HG02763 (cell line): ENCODE measurements around the gene ZC3H12A.

ENCODE experiments used
- ATAC-seq: cut with Tn5 transposase; IDR thresholded peaks from one replicate; pipeline ENCODE4 v1.9.1; 2021; ENCODE audit warnings: mild to moderate bottlenecking, moderate library complexity; ENCODE audit not compliant: unreplicated experiment

ZC3H12A gene

DNA sequence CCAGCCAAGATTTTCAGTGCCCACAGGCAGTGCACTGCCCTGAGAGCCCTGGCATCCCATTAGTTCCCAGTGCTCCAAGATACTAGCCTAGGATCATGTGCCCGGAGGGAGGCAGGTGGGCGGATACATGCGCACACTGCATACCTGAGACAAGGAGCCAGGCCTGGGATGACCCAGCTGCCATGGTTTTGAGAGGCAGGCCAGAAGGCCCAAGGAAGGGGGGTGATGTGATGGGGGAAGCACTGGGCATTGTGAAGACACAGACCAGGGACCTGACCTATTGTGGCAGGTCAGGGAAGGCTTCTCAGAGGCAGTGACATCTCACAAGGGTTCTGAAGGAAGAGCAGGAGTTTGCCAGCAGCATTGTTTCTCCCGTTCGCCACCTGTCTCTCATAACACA, 3.6 kb downstream of the ZC3H12A start:
- no peak for ATAC-seq

- ATAC-seq = no peak
These were observed 4.1 kb downstream of the ZC3H12A start for GRCh38 chr1:37478451-37478881.

DNA sequence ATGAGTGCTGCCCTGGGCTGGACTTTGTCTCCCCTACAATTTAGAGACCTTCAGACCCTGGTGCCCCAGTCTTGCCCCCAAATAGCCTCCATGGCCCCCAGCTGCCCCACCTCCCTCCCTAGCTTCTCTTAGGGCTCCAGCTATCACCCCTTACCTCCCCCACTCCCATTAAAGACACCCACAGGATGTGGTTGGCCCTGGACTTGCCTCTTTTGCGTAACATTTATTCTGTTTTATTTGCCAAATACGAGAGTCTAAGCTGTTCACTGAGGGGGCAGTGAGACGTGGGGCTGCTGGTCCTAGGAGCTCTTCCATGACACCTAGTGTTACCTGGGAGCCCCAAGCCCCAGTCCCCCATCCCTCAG, 4.5 kb downstream of the ZC3H12A start:
- no peak for ATAC-seq

GRCh38 chr1:37479255-37480124, 5.1 kb downstream of the ZC3H12A start:
- no peak for ATAC-seq

- no peak for ATAC-seq
These were observed 5.7 kb downstream of the ZC3H12A start for GRCh38 chr1:37480125-37480466.

DNA sequence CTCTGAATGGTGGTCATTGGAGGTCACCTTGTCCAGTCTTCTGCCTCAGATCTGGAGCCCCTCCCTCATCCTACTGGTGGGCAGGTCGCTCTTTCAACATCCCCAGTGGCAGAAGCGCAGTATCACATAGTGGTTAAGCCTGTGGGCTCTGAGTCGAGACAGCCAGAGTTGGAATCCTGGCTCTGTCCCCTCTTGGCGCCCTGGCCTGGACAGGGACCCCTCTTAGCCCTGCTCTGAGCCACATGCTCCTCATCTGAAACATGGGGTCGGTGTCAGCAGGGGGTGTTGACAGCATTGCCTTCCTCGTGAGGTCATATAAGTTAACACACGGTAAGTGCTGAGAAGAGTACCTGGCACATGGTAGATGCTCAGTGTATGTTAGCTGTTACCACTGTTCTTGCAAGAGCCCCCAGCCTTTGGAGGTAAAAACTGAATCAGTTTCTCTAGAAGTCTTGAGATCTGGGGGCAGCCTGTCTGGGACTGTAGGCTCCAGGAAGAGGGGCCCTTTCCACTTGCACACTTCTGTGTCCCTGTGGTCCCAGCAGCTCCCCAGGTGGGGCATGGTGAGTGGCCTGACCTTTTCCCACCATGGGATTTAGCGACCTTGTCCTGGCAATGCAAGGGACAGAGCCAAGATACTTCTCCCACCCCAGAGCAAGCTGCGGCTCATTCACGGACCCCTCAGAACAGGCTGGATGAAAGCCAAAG, 6.4 kb downstream of the ZC3H12A start:
- ATAC-seq = no peak

- ATAC-seq = no peak
These were observed 7.1 kb downstream of the ZC3H12A start for GRCh38 chr1:37481289-37482003.

GRCh38 chr1:37482004-37482785, 7.8 kb downstream of the ZC3H12A start:
- ATAC-seq = no peak

DNA sequence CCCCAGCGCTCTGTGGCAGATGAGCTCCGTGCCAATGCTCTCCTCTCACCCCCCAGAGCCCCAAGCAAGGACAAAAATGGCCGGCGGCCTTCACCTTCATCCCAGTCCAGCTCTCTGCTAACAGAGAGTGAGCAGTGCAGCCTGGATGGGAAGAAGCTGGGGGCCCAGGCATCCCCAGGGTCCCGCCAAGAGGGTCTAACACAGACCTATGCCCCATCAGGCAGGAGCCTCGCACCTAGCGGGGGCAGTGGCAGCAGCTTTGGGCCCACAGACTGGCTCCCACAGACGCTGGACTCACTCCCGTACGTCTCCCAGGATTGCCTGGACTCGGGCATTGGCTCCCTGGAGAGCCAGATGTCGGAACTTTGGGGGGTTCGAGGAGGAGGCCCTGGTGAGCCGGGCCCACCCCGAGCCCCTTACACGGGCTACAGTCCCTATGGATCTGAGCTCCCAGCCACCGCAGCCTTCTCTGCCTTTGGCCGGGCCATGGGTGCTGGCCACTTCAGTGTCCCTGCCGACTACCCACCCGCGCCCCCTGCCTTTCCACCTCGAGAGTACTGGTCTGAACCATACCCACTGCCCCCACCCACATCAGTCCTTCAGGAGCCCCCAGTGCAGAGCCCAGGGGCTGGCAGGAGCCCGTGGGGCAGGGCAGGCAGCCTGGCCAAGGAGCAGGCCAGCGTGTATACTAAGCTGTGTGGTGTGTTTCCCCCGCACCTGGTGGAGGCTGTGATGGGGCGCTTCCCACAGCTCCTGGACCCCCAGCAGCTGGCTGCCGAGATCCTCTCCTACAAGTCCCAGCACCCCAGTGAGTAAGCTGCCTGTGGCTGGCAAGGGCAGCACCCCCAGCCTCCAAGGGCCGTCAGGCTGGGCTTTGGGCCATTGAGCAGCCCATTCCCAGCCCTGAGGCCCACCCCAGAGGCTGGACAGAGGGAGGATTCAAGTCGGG, 8.7 kb downstream of the ZC3H12A start:
- ATAC-seq = no peak

GRCh38 chr1:37483785-37484184, 9.4 kb downstream of the ZC3H12A start:
- ATAC-seq = no peak

DNA sequence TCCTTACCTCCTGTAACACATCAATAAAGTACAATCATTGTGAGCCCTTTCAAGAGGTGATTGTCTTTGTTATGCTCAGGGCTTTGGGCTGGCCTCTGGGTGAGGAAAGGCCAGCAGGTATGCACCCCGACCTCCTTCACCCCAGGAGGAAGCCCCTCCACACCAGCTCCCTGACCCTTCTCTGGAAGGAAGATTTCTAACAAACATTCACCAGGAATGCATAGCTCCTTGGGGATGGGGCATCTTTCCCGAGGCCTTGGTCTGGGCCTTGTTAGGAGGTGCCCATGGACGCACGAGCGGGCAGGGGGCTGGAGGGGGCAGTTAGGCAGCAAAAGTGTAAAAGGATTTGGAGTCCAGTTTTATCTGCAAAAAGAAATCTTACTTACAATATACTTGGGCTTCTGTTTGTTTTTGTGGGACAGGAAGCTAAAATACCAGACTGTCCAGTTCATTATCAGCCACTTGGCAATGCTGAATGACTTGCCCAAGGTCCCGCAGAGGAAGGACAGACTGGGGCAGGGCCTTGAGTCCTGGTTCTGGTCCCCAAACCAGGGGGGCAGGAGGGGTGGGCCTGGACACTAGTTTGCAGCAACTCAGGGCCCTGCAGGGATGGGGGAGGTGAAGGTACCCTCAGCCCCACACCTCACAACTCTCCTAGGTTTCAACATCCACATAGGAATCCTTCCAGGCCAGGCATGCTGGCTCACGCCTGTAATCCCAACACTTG, 10.1 kb downstream of the ZC3H12A start:
- no peak for ATAC-seq

GRCh38 chr1:37485902-37486679, 11.7 kb downstream of the ZC3H12A start:
- ATAC-seq = no peak

DNA sequence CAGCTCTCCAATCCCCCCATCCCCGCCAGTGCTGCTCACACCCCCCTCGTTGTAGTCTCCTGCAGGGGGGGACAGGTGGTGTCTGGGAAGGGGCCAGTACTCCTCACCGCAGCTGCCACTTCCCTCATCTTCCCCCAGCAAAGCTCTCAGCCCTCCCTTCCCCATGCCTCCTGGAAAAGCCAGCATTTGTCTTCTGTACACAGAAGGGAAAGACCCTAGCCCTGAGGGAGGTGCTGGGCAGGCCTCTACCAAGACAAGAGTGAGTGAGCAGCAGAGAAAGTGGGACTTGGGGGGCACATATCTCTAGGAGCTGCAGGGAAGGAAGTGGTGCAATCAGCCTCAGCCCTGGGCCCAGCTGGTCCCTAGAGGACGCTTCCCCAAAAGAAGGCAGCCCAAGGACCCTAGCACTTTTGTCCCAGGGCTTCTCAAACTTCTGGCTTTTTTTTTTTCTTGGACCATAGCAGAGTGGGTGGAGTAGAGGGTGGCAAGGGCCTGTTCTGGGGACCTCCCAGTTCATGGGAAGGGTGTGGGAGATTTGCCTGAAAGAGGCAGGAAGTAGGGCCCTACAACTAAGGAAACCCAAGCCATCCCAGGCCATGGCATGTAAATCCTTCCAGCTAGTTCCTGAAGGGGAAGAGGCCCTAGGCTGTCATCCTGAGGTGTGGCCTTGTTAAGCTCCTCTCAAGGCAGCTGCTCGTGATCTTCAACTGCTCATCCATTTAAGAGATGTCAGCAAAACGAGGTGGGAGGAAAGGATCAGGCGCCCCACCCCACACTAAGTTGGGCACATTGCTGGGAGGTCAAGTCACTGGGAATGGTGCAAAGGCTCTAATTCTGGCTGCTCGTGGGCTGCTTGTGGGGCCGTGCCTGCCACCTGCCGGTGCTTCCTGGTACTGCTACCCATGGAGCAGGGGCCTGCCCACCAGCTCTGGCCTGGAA, 12.6 kb downstream of the ZC3H12A start:
- ATAC-seq = no peak

DNA sequence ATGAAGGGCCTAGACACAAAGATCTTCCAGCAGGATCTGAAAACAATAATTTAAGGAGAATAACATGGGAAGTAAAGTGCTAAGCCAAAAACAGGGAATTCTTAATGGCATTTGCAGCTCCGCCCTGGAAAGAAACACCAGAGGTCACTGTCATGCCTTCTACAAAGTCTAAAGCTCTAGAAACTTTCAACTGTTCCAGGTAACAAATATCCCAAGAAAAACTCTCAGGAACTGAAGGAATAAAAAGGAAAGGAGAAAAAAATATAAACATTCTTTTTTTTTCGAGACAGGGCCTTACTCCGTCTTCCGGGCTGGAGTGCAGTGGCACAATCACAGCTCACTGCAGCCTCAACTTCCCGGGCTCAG, 13.2 kb downstream of the ZC3H12A start:
- no peak for ATAC-seq

- ATAC-seq = no peak
These were observed 19.1 kb downstream of the ZC3H12A start for GRCh38 chr1:37493336-37494098.

DNA sequence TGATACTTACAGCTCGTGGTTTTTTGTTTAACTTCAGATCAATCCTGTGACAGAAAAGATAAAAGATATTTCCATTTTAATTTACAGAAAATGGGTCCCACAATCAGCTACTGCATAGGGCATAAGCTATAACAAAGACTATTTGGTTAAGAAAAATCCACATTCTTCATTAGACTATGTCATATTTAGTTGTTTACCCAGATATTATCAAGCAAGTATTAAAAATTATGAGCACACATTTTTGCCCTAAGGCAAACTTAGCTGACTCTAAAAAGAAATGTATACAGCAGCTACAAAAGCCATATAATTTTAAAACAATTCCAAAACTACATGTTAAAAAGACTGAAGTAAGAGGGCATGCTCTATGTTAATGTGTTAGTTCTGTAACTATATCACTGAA, 21.5 kb downstream of the ZC3H12A start:
- ATAC-seq = no peak

GRCh38 chr1:37497832-37498231, 23.5 kb downstream of the ZC3H12A start:
- no peak for ATAC-seq
